Upper lobe of right lung (tissue), 1 donor: Measurements from ENCODE around the gene NCOA3. TPM values are rescaled to one million over a fixed set of nuclear protein-coding genes. Genes with fewer than 3 reads are reported as not detected.

ENCODE experiments used
- ATAC-seq: fragments of 200-7000 bp; cut with Tn5 transposase; one replicate; pipeline ENCODE4 v1.9.1; 2020; ENCODE audit warnings: mild to moderate bottlenecking, moderate library complexity
- DNase-seq: peaks from one replicate; pipeline ENCODE4 v3.0.0-alpha.2; 2020
- H3K27ac ChIP-seq: fragments of 200-600 bp; one replicate; pipeline ENCODE4 v1.8.0; 2022
- H3K27me3 ChIP-seq: fragments of 200-600 bp; one replicate; pipeline ENCODE4 v1.8.0; 2022; ENCODE audit warnings: mild to moderate bottlenecking
- H3K36me3 ChIP-seq: fragments of 200-600 bp; one replicate; pipeline ENCODE4 v1.8.0; 2022
- H3K4me1 ChIP-seq: fragments of 200-600 bp; one replicate; pipeline ENCODE4 v1.8.0; 2022
- H3K4me3 ChIP-seq: fragments of 200-600 bp; one replicate; pipeline ENCODE4 v1.8.0; 2022; ENCODE audit warnings: mild to moderate bottlenecking
- H3K9me3 ChIP-seq: fragments of 200-600 bp; one replicate; pipeline ENCODE4 v1.8.0; 2022
- CTCF ChIP-seq: fragments of 200-600 bp; IDR thresholded peaks from one replicate; pipeline ENCODE4 v1.8.0; 2022; ENCODE audit warnings: antibody characterized with exemption
- intact Hi-C: fragments of 100-400 bp; cut with DNase I; formaldehyde crosslinking; loops from one replicate; pipeline ENCODE4 v1.11.0; 2022
- total RNA-seq: library from RNA; stranded (reverse); fragmentation: NEBNext Ultra II Directional; extraction: Animal tissue kit (Norgen Biotek cat#: 25700); gene quantifications from one replicate; pipeline ENCODE4 v1.2.1, GENCODE V29; 2021
- donor health status: DM: no; HTN: yes; CAD: no; lungs with severe emphysema.

The NCOA3 gene
- total RNA-seq, 1 donor from 2014 or later: 48.8 TPM

DNA sequence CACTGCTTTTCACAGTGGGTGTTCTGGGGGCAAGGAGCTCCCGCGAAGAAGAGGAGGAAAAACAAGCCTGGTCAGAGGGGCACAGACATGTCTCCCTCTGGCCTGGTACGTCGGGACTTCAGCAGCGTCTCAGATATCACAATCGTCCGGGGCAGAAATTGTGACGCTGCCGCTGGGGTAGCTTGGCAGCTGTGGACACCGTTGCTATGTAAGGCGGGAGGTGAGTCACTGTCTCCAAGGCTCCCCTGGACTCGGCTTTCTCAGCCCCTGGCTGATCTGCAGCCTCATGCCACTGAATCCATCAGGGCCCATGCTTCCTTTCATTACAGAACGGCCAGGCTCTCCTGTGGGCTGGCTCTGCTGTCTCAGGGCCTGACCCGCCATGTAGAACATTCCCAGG is 184.9 kb downstream of the NCOA3 start:
- no peaks in the 10 kb centered on the region for H3K36me3 ChIP-seq
- peaks cover 6% of the 10 kb centered on the region for H3K9me3 ChIP-seq
- H3K27ac ChIP-seq: no peak overlapping the region
- H3K4me1 ChIP-seq: peaks cover 7% of the 10 kb centered on the region
- ATAC-seq: no peak
- DNase-seq: no peak
- no peak for TF ChIP-seq CTCF
- no peak overlapping the region for H3K4me3 ChIP-seq
- no peaks in the 10 kb centered on the region for H3K27me3 ChIP-seq
- intact Hi-C loops: no loop called here

DNA sequence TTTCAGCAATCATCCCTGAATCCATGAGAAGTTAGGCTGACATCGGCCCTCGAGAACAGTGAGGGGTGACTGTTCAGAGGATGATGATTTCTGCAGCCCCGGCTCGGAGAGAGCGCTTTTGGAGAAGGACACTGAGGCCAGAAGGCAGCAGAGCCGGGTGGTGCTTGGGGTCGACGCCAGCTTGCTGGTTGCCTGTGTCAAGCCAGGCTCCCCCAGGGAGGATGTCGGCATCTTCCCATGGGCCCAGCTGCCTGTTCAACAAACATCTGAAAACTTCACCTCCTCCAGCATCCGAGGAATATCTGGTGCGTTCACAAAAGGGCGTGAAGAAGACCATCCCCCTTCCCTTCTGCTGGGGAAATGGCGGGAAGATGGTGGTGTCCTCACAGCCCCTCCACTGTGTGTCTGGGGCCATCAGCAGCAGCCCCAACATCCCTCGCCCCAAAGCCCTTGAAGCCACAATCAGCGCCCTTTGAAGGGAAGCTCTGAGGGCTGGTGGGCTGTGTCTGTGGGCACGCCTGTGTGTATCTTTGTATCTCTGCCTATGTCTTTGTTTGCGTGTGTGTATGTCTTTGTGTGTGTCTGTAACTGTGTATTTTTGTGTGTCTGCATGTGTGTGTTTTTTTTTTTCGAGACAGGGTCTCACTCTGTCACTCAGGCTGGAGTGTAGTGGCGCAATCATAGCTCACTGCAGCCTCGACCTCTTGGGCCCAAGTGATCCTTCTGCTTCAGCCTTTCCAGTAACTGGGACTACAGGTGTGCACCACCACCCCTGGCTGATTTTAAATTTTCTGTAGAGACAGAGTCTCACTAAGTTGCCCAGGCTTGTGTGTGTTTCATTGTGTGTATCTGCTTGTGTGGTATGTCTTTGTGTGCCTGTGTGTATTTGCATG is 185.7 kb downstream of the NCOA3 start:
- Histone ChIP-seq H3K4me3 (no peak overlapping the region), H3K27ac (no peak overlapping the region), H3K27me3 (no peaks in the 10 kb centered on the region), H3K36me3 (no peaks in the 10 kb centered on the region), H3K4me1 (peaks cover 5% of the 10 kb centered on the region), H3K9me3 (peaks cover 13% of the 10 kb centered on the region)
- intact Hi-C loops: no loop called here
- DNase-seq (no peak), ATAC-seq (no peak)
- TF ChIP-seq CTCF: no peak

- Histone ChIP-seq H3K36me3 (no peaks in the 10 kb centered on the region), H3K27me3 (no peaks in the 10 kb centered on the region), H3K4me3 (no peak overlapping the region), H3K4me1 (no peaks in the 10 kb centered on the region), H3K9me3 (peaks cover 22% of the 10 kb centered on the region), H3K27ac (no peak overlapping the region)
- intact Hi-C loops: no loop called here
- no peak for TF ChIP-seq CTCF
- ATAC-seq (no peak), DNase-seq (no peak)
Observed at GRCh38 chr20:47688385-47689381, 187.0 kb downstream of the NCOA3 start.

- no peak for ATAC-seq
- DNase-seq: no peak
- H3K27ac ChIP-seq: no peak overlapping the region
- no peaks in the 10 kb centered on the region for H3K4me1 ChIP-seq
- intact Hi-C loops: no loop called here
- no peaks in the 10 kb centered on the region for H3K36me3 ChIP-seq
- TF ChIP-seq CTCF: no peak
- no peak overlapping the region for H3K4me3 ChIP-seq
- H3K27me3 ChIP-seq: no peaks in the 10 kb centered on the region
- peaks cover 22% of the 10 kb centered on the region for H3K9me3 ChIP-seq
Observed at GRCh38 chr20:47689731-47690130, 188.0 kb downstream of the NCOA3 start.

- H3K4me3 ChIP-seq: no peak overlapping the region
- TF ChIP-seq CTCF: no peak
- no peaks in the 10 kb centered on the region for H3K27me3 ChIP-seq
- H3K9me3 ChIP-seq: peaks cover 22% of the 10 kb centered on the region
- intact Hi-C loops: no loop called here
- ATAC-seq: peak; percentile 16
- H3K4me1 ChIP-seq: no peaks in the 10 kb centered on the region
- H3K36me3 ChIP-seq: no peaks in the 10 kb centered on the region
- H3K27ac ChIP-seq: no peak overlapping the region
- no peak for DNase-seq
Observed at GRCh38 chr20:47691625-47692024, 189.9 kb downstream of the NCOA3 start.
